DMS79 (cell line): ENCODE data around the gene KDM6A.
"Not testable (repeated sequence)": the region's sequence is repeated elsewhere in the genome, so short reads cannot be mapped to it uniquely, and the experiment has no call there.

Source experiments
- DNase-seq: peaks from one replicate; lab custom pipeline; 2025; lab: John Stamatoyannopoulos, UW

The KDM6A gene

GRCh38 chrX:44872821-44873414 is at the start of gene KDM6A:
Gene KDM6A (plus strand): TSS chrX:44873188. CDS start chrX:44873552, 364 bp downstream.
- DNase-seq, result peak; percentile 80

- not testable (repeated sequence) for DNase-seq
These were observed 49.8 kb upstream of the KDM6A start for GRCh38 chrX:44823193-44823592.

GRCh38 chrX:44828008-44828605 is 44.9 kb upstream of the KDM6A start:
- DNase-seq, result no peak

GRCh38 chrX:44829832-44830231 is 43.2 kb upstream of the KDM6A start:
- DNase-seq, result no peak

GRCh38 chrX:44842550-44843317 is 30.3 kb upstream of the KDM6A start:
- no peak for DNase-seq

GRCh38 chrX:44843318-44843702 is 29.7 kb upstream of the KDM6A start:
- no peak for DNase-seq

- no peak for DNase-seq
These were observed 29.2 kb upstream of the KDM6A start, which contains the start of gene DUSP21 for GRCh38 chrX:44843753-44844152. Gene DUSP21 (plus strand): TSS chrX:44844021. CDS start chrX:44844133, 112 bp downstream.

- DNase-seq, result no peak
These were observed 28.8 kb upstream of the KDM6A start for GRCh38 chrX:44844204-44844603.

GRCh38 chrX:44850891-44851290 is 22.1 kb upstream of the KDM6A start:
- not testable (repeated sequence) for DNase-seq

GRCh38 chrX:44871114-44871645 is 1.8 kb upstream of the KDM6A start:
- no peak for DNase-seq

GRCh38 chrX:44871931-44872820 is 812 bp upstream of the KDM6A start:
- no peak for DNase-seq

- DNase-seq, result no peak
These were observed 658 bp downstream of the KDM6A start for GRCh38 chrX:44873415-44874276.

- DNase-seq, result no peak
These were observed 1.6 kb downstream of the KDM6A start for GRCh38 chrX:44874420-44875184.

- no peak for DNase-seq
These were observed 2.1 kb downstream of the KDM6A start for GRCh38 chrX:44875185-44875489.

- DNase-seq, result no peak
These were observed 3.1 kb downstream of the KDM6A start for GRCh38 chrX:44876086-44876485.

- DNase-seq, result no peak
These were observed 3.8 kb downstream of the KDM6A start for GRCh38 chrX:44876767-44877166.

- DNase-seq, result no peak
These were observed 5.8 kb downstream of the KDM6A start for GRCh38 chrX:44878780-44879179.

- DNase-seq, result no peak
These were observed 8.6 kb downstream of the KDM6A start for GRCh38 chrX:44881549-44881948.

GRCh38 chrX:44882635-44883034 is 9.6 kb downstream of the KDM6A start:
- no peak for DNase-seq

GRCh38 chrX:44884944-44885343 is 12.0 kb downstream of the KDM6A start:
- no peak for DNase-seq
